ENCODE measurements around the gene PWP2. TPM values are rescaled to one million over a fixed set of nuclear protein-coding genes. Genes with fewer than 3 reads are reported as not detected.
"Not testable (repeated sequence)": the region's sequence is repeated elsewhere in the genome, so short reads cannot be mapped to it uniquely, and the experiment has no call there.

PWP2 gene
- total RNA-seq, 1 donor from 2014 or later = 8.6 TPM

GRCh38 chr21:44154816-44155230, 47.6 kb downstream of the PWP2 start:
- intact Hi-C loops (cut with DNase I); DNase-seq: not testable (repeated sequence)
- peak; percentile 77 for ATAC-seq (ENCODE audit: poor library complexity)

- DNase-seq (peak; percentile 12), ATAC-seq (ENCODE audit: poor library complexity) (peak; percentile 3)
- intact Hi-C loops (cut with DNase I) = not testable (repeated sequence)
Measured at GRCh38 chr21:44155231-44155993, 48.2 kb downstream of the PWP2 start.

- intact Hi-C loops (cut with DNase I); DNase-seq; ATAC-seq (ENCODE audit: poor library complexity): not testable (repeated sequence)
Measured at GRCh38 chr21:44155994-44156380, 48.8 kb downstream of the PWP2 start.

GRCh38 chr21:44157439-44158081, 50.4 kb downstream of the PWP2 start:
- ATAC-seq (ENCODE audit: poor library complexity); intact Hi-C loops (cut with DNase I): not testable (repeated sequence)
- peak; percentile 8 for DNase-seq

GRCh38 chr21:44158082-44158468, 50.9 kb downstream of the PWP2 start:
- ATAC-seq (ENCODE audit: poor library complexity); intact Hi-C loops (cut with DNase I); DNase-seq: not testable (repeated sequence)

- DNase-seq; intact Hi-C loops (cut with DNase I): not testable (repeated sequence)
- ATAC-seq (ENCODE audit: poor library complexity) = peak; percentile 23
Measured at GRCh38 chr21:44159349-44160297, 52.4 kb downstream of the PWP2 start.

GRCh38 chr21:44160298-44160672, 53.1 kb downstream of the PWP2 start:
- ATAC-seq (ENCODE audit: poor library complexity) = peak; percentile 25

GRCh38 chr21:44160821-44161220, 53.6 kb downstream of the PWP2 start:
- peak; percentile 62 for ATAC-seq (ENCODE audit: poor library complexity)
- intact Hi-C loops (cut with DNase I) = not testable (repeated sequence)

More at GRCh38 chr21:44160298-44160672, 53.1 kb downstream of the PWP2 start:
- intact Hi-C loops (cut with DNase I); DNase-seq: not testable (repeated sequence)

GRCh38 chr21:44163167-44163653, 56.0 kb downstream of the PWP2 start:
- DNase-seq; ATAC-seq (ENCODE audit: poor library complexity); intact Hi-C loops (cut with DNase I): not testable (repeated sequence)

More at GRCh38 chr21:44160821-44161220, 53.6 kb downstream of the PWP2 start:
- DNase-seq = not testable (repeated sequence)

- intact Hi-C loops (cut with DNase I); DNase-seq; ATAC-seq (ENCODE audit: poor library complexity): not testable (repeated sequence)
Measured at GRCh38 chr21:44165933-44166332, 58.7 kb downstream of the PWP2 start.

- DNase-seq; intact Hi-C loops (cut with DNase I); ATAC-seq (ENCODE audit: poor library complexity): not testable (repeated sequence)
Measured at GRCh38 chr21:44167527-44167926, 60.3 kb downstream of the PWP2 start.

GRCh38 chr21:44170326-44170725, 63.1 kb downstream of the PWP2 start:
- DNase-seq; ATAC-seq (ENCODE audit: poor library complexity); intact Hi-C loops (cut with DNase I): not testable (repeated sequence)

GRCh38 chr21:44170863-44171262, 63.7 kb downstream of the PWP2 start:
- intact Hi-C loops (cut with DNase I); DNase-seq: not testable (repeated sequence)
- ATAC-seq (ENCODE audit: poor library complexity) = peak; percentile 36

GRCh38 chr21:44171962-44172572, 64.9 kb downstream of the PWP2 start:
- DNase-seq; intact Hi-C loops (cut with DNase I): not testable (repeated sequence)
- ATAC-seq (ENCODE audit: poor library complexity) = peak; percentile 31

GRCh38 chr21:44172741-44173140, 65.5 kb downstream of the PWP2 start:
- peak; percentile 69 for ATAC-seq (ENCODE audit: poor library complexity)
- intact Hi-C loops (cut with DNase I); DNase-seq: not testable (repeated sequence)

- ATAC-seq (ENCODE audit: poor library complexity) = not testable (repeated sequence)
- DNase-seq = peak; percentile 44
Measured at GRCh38 chr21:44175189-44175588, 68.0 kb downstream of the PWP2 start.

GRCh38 chr21:44176127-44176526, 68.9 kb downstream of the PWP2 start:
- not testable (repeated sequence) for ATAC-seq (ENCODE audit: poor library complexity)

More at GRCh38 chr21:44175189-44175588, 68.0 kb downstream of the PWP2 start:
- intact Hi-C loops (cut with DNase I) = not testable (repeated sequence)

More at GRCh38 chr21:44176127-44176526, 68.9 kb downstream of the PWP2 start:
- DNase-seq; intact Hi-C loops (cut with DNase I): not testable (repeated sequence)
